Colonic mucosa (tissue), 4 donors: ENCODE data around the gene IFI35. TPM values are rescaled to one million over a fixed set of nuclear protein-coding genes. Genes with fewer than 3 reads are reported as not detected.
"Not testable (repeated sequence)": the region's sequence is repeated elsewhere in the genome, so short reads cannot be mapped to it uniquely, and the experiment has no call there.

Experiments
- DNase-seq: peaks from one replicate; pipeline ENCODE4 v3.0.0-alpha.2; 2020
- H3K27ac ChIP-seq: fragments of 200-600 bp; one replicate; pipeline ENCODE4 v1.8.0; 2021
- H3K27me3 ChIP-seq: fragments of 200-600 bp; one replicate; pipeline ENCODE4 v1.8.0; 2021
- H3K36me3 ChIP-seq: fragments of 200-600 bp; one replicate; pipeline ENCODE4 v1.8.0; 2021
- H3K4me1 ChIP-seq: fragments of 200-600 bp; one replicate; pipeline ENCODE4 v1.8.0; 2021; ENCODE audit warnings: mild to moderate bottlenecking
- H3K4me3 ChIP-seq: fragments of 200-600 bp; one replicate; pipeline ENCODE4 v1.8.0; 2021
- H3K9ac ChIP-seq, 2 donors: one replicate each; pipeline ENCODE4 v1.7.0; 2013; ENCODE audit warnings: control low read depth in 2 of 2, low read depth in 2 of 2, low read length in 2 of 2
- H3K9me3 ChIP-seq: fragments of 200-600 bp; one replicate; pipeline ENCODE4 v1.8.0; 2021
- intact Hi-C: fragments of 100-400 bp; cut with DNase I; formaldehyde crosslinking; loops from one replicate; pipeline ENCODE4 v1.14.1; 2022
- total RNA-seq, 2 donors: library from RNA; stranded (reverse); fragmentation: NEBNext Ultra II Directional in 1 of 2; extraction: Animal tissue kit (Norgen Biotek cat#: 25700) in 1 of 2; gene quantifications; one replicate each; pipeline ENCODE4 v1.2.1, GENCODE V29; 2021
- TF ChIP-seq, protein P1 (sequence below): fragments of 200-600 bp; IDR thresholded peaks from one replicate; pipeline ENCODE4 v1.8.0; 2022; ENCODE audit warnings: antibody characterized with exemption, mild to moderate bottlenecking
- donor health status: healthy.
- donor health status: DM: no; HTN: no; CAD: no.
- donor health status: DM: no; HTN: no; CAD: no.

Gene IFI35
- total RNA-seq, 2 donors from 2014 or later = 25.9 to 27.9 TPM

GRCh38 chr17:43043307-43043706 is 36.7 kb downstream of the IFI35 start:
- Histone ChIP-seq H3K27ac (no peak overlapping the region), H3K4me3 (no peak overlapping the region), H3K27me3 (no peaks in the 10 kb centered on the region), H3K9me3 (no peaks in the 10 kb centered on the region), H3K4me1 (no peaks in the 10 kb centered on the region), H3K36me3 (no peaks in the 10 kb centered on the region), H3K9ac (no peak overlapping the region)
- TF ChIP-seq, protein P1, sequence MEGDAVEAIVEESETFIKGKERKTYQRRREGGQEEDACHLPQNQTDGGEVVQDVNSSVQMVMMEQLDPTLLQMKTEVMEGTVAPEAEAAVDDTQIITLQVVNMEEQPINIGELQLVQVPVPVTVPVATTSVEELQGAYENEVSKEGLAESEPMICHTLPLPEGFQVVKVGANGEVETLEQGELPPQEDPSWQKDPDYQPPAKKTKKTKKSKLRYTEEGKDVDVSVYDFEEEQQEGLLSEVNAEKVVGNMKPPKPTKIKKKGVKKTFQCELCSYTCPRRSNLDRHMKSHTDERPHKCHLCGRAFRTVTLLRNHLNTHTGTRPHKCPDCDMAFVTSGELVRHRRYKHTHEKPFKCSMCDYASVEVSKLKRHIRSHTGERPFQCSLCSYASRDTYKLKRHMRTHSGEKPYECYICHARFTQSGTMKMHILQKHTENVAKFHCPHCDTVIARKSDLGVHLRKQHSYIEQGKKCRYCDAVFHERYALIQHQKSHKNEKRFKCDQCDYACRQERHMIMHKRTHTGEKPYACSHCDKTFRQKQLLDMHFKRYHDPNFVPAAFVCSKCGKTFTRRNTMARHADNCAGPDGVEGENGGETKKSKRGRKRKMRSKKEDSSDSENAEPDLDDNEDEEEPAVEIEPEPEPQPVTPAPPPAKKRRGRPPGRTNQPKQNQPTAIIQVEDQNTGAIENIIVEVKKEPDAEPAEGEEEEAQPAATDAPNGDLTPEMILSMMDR = no peak
- intact Hi-C loops = loop anchor here (10.0 kb wide), 1 partner anchor 61 kb away; no protein-coding TSS in a partner anchor
- DNase-seq = no peak

DNA sequence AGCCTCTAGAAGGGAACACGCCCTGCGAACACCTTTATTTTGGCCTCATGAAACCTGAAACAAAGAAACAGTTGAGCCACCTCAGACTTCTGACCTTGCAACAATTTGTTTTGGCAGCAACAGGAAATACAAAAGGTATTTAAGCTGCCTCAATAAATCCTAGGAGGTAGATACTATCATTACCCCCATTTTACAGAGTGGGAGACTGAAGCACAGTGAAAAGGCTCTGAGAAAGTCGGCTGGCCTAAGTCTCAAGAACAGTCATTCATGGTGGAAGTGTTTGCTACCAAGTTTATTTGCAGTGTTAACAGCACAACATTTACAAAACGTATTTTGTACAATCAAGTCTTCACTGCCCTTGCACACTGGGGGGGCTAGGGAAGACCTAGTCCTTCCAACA is 37.4 kb downstream of the IFI35 start:
- TF ChIP-seq, protein P1 = no peak
- Histone ChIP-seq H3K36me3 (no peaks in the 10 kb centered on the region), H3K9me3 (no peaks in the 10 kb centered on the region), H3K27me3 (no peaks in the 10 kb centered on the region), H3K27ac (no peak overlapping the region), H3K4me1 (no peaks in the 10 kb centered on the region), H3K9ac (no peak overlapping the region), H3K4me3 (no peak overlapping the region)
- intact Hi-C loops = loop anchor here (10.0 kb wide), 1 partner anchor 61 kb away; no protein-coding TSS in a partner anchor
- no peak for DNase-seq

DNA sequence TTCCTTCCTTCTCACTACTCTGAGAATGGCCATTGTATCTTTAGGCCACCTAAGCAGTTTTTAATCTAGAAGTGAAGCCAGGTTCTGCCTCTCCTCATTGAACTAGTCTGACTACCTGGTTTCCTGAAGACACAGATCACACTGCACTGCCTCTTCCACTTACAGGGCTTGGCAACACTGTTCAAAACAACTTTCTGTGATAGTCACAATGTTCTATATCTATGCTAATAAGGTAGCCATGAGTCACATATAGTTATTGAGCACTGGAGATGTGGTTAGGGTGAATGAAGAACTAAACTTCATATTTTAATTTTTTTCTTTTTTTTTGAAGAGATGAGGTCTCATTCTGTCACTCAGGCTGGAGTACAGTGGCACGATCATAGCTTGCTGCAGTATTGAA is 45.4 kb downstream of the IFI35 start:
- H3K4me1 ChIP-seq = no peaks in the 10 kb centered on the region
- H3K36me3 ChIP-seq = no peaks in the 10 kb centered on the region
- no peak overlapping the region for H3K9ac ChIP-seq
- H3K27me3 ChIP-seq = no peaks in the 10 kb centered on the region
- TF ChIP-seq, protein P1 = no peak
- DNase-seq = no peak
- H3K27ac ChIP-seq = no peak overlapping the region
- no peaks in the 10 kb centered on the region for H3K9me3 ChIP-seq
- intact Hi-C loops = no loop called here
- H3K4me3 ChIP-seq = no peak overlapping the region

- intact Hi-C loops, H3K4me1 ChIP-seq, H3K9me3 ChIP-seq, H3K36me3 ChIP-seq, H3K27ac ChIP-seq, H3K4me3 ChIP-seq, H3K9ac ChIP-seq, H3K27me3 ChIP-seq, DNase-seq: not testable (repeated sequence)
Observed at GRCh38 chr17:43053008-43053407, 46.4 kb downstream of the IFI35 start.

- TF ChIP-seq, protein P1 = no peak
- DNase-seq = no peak
- Histone ChIP-seq H3K4me3 (no peak overlapping the region), H3K9me3 (no peaks in the 10 kb centered on the region), H3K27ac (no peak overlapping the region), H3K9ac (no peak overlapping the region), H3K27me3 (no peaks in the 10 kb centered on the region), H3K36me3 (no peaks in the 10 kb centered on the region), H3K4me1 (no peaks in the 10 kb centered on the region)
- intact Hi-C loops = no loop called here
Observed at GRCh38 chr17:43056051-43056450, 49.5 kb downstream of the IFI35 start.

GRCh38 chr17:43062984-43063638 is 56.5 kb downstream of the IFI35 start:
- no peak for DNase-seq
- Histone ChIP-seq H3K27me3 (no peaks in the 10 kb centered on the region), H3K4me1 (no peaks in the 10 kb centered on the region), H3K9me3 (no peaks in the 10 kb centered on the region), H3K36me3 (no peaks in the 10 kb centered on the region), H3K9ac (no peak overlapping the region), H3K4me3 (no peak overlapping the region), H3K27ac (no peak overlapping the region)
- intact Hi-C loops = no loop called here
- TF ChIP-seq, protein P1 = no peak
